ENCODE data around the gene AVEN. TPM values are rescaled to one million over a fixed set of nuclear protein-coding genes. Genes with fewer than 3 reads are reported as not detected.

The AVEN gene
- total and polyA plus RNA-seq, 9 of the 15 experiments (the other 6 are each of a cell fraction or from before 2014, with no cell fraction given) = 1.5 to 6.4 (median 4.7) TPM

DNA sequence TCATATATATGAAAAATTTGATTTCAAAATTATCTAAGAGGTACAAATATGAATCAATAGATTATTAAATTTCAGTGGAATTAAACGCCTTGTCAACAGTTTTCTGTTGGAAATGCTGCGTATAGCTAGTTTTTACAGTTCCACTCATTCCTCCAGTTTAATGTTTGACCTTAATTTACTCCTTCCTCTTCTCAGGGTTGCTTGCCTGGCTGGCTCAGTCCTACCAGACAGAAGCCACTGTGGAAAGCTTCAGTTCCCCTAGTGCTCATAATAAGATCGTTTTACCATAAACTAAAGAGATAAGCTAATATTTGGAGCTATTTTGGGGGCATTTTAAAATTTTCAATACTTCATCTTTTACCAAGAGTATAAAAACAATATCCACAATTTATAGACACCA lies 39.9 kb upstream of the AVEN start:
- intact Hi-C loops (cut with micrococcal nuclease) = no loop called here
- Histone ChIP-seq H3K4me3 (no peak overlapping the region), H2AFZ (ENCODE audit: low read depth, low read length) (no peak overlapping the region), H3K27me3 (ENCODE audit: control insufficient read depth in 2 of 2, insufficient read depth in 2 of 2, low read length in 2 of 2) (no peaks in the 10 kb centered on the region), H3K79me2 (ENCODE audit: control insufficient read depth, insufficient read depth, low read length) (no peaks in the 10 kb centered on the region), H3K9ac (ENCODE audit: insufficient read depth in 1 of 2, low read depth in 2 of 2, low read length in 2 of 2) (no peak overlapping the region), H3K9me3 (replicated peaks; ENCODE audit: control insufficient read depth, insufficient read depth, low read depth, low read length) (no peaks in the 10 kb centered on the region), H3K9me1 (ENCODE audit: control insufficient read depth, insufficient read depth, low read length) (no peaks in the 10 kb centered on the region), H3K27ac (ENCODE audit: extremely low read depth, low read depth, low read length) (no peak overlapping the region), H4K20me1 (replicated peaks; ENCODE audit: control insufficient read depth, insufficient read depth, low read length) (no peaks in the 10 kb centered on the region), H3K4me1 (replicated peaks in 1 of 2; ENCODE audit: control insufficient read depth in 2 of 2, insufficient read depth in 2 of 2, low read length in 2 of 2) (peaks cover 0 to 9% of the 10 kb centered on the region in 2 experiments; a peak in 3 of 5 replicates), H3K4me2 (ENCODE audit: insufficient read depth, low read length) (no peak overlapping the region), H3K36me3 (ENCODE audit: control insufficient read depth, insufficient read depth, low read length) (peaks cover 6% of the 10 kb centered on the region; the same call in 1 of the 3 replicates)
- ATAC-seq (no peak), DNase-seq (ENCODE audit: extremely low read depth in 1 of 4, low spot score in 3 of 4) (no peak), FAIRE-seq (peak; percentile 42)
- CTCF ChIA-PET (ENCODE audit: low intra/inter-chr PET ratio) = no interaction called here
- POLR2A ChIA-PET = interaction anchor here (0.6 to 1.5 kb wide), 3 partner anchors 13 to 131 kb away, joined by 3 to 4 read pairs (median 4); partner anchors contain the start of genes EMC7, KATNBL1 and PGBD4
- BruUV-seq (replicated peaks) = no TSS peak
- in situ Hi-C loops (cut with MboI) = no loop called here
- WGBS (ENCODE audit: insufficient coverage, low coverage, missing lambda C conversion rate) = 70% methylated on average over 3 of the region's 3 CpGs
- TF ChIP-seq ZNF316 (IDR thresholded peaks at IDR 0.05) = peak; percentile 65
- TF ChIP-seq BRF1 (IDR thresholded peaks at IDR 0.05; ENCODE audit: borderline replicate concordance, extremely low read depth, insufficient read length) = no peak

DNA sequence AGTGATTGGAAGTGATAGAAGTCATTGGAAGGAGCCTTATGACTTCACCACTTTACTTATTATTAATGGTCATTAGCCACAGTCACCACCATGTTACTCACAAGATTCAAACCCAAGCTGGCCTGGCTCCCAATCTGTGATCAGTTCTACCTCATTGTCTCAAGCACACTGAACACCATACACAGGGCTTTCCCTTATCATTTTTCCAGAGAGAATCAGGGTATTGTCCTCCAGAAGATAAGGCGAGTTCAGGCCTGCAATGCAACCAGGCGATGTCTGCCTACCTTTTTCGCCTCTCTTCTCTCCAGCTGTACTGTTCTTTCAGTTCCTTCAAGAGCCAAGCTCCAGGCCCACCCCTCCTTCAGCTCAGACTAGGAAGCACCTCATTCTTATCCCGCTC lies 37.8 kb upstream of the AVEN start:
- no peaks in the 10 kb centered on the region for H3K27me3 ChIP-seq (ENCODE audit: control insufficient read depth in 2 of 2, insufficient read depth in 2 of 2, low read length in 2 of 2)
- no peaks in the 10 kb centered on the region for H3K79me2 ChIP-seq (ENCODE audit: control insufficient read depth, insufficient read depth, low read length)
- no peaks in the 10 kb centered on the region for H3K36me3 ChIP-seq (ENCODE audit: control insufficient read depth, insufficient read depth, low read length)
- H2AFZ ChIP-seq (ENCODE audit: low read depth, low read length) = no peak overlapping the region
- H4K20me1 ChIP-seq (replicated peaks; ENCODE audit: control insufficient read depth, insufficient read depth, low read length) = no peaks in the 10 kb centered on the region
- H3K27ac ChIP-seq (ENCODE audit: extremely low read depth, low read depth, low read length) = no peak overlapping the region
- no peak overlapping the region for H3K4me3 ChIP-seq
- 28% methylated on average over 4 of the region's 4 CpGs for WGBS (ENCODE audit: insufficient coverage, low coverage, missing lambda C conversion rate)
- BruUV-seq (replicated peaks) = no TSS peak
- FAIRE-seq (no peak), ATAC-seq (no peak; the same call in 2 of the 3 replicates), DNase-seq (ENCODE audit: extremely low read depth in 1 of 4, low spot score in 3 of 4) (peak in 1 of 4 experiments; percentile 11)
- H3K9ac ChIP-seq (ENCODE audit: insufficient read depth in 1 of 2, low read depth in 2 of 2, low read length in 2 of 2) = no peak overlapping the region
- H3K4me1 ChIP-seq (replicated peaks in 1 of 2; ENCODE audit: control insufficient read depth in 2 of 2, insufficient read depth in 2 of 2, low read length in 2 of 2) = peaks cover 0 to 9% of the 10 kb centered on the region in 2 experiments; a peak in 3 of 5 replicates
- ChIA-PET CTCF (ENCODE audit: low intra/inter-chr PET ratio) (no interaction called here), POLR2A (no interaction called here)
- no peaks in the 10 kb centered on the region for H3K9me3 ChIP-seq (replicated peaks; ENCODE audit: control insufficient read depth, insufficient read depth, low read depth, low read length)
- intact Hi-C loops (cut with micrococcal nuclease) (no loop called here), in situ Hi-C loops (cut with MboI) (no loop called here)
- H3K4me2 ChIP-seq (ENCODE audit: insufficient read depth, low read length) = no peak overlapping the region
- H3K9me1 ChIP-seq (ENCODE audit: control insufficient read depth, insufficient read depth, low read length) = no peaks in the 10 kb centered on the region
- TF ChIP-seq NCOA1 (IDR thresholded peaks at IDR 0.05; ENCODE audit: low read depth) = no peak
- no peak for TF ChIP-seq POLR3A (IDR thresholded peaks at IDR 0.05; ENCODE audit: borderline replicate concordance, extremely low read depth, insufficient read depth, insufficient read length)
- peak; percentile 78 for TF ChIP-seq SOX6 (IDR thresholded peaks at IDR 0.05)
- no peak for TF ChIP-seq TSC22D4 (tag; IDR thresholded peaks at IDR 0.05)
- no peak for TF ChIP-seq ETV1 (tag; conservative IDR thresholded peaks at IDR 0.05; ENCODE audit: low read depth)
- TF ChIP-seq NONO (IDR thresholded peaks at IDR 0.05; ENCODE audit: low read depth in 2 of 2, low read length in 1 of 2) = no peak
- TF ChIP-seq, protein P1, sequence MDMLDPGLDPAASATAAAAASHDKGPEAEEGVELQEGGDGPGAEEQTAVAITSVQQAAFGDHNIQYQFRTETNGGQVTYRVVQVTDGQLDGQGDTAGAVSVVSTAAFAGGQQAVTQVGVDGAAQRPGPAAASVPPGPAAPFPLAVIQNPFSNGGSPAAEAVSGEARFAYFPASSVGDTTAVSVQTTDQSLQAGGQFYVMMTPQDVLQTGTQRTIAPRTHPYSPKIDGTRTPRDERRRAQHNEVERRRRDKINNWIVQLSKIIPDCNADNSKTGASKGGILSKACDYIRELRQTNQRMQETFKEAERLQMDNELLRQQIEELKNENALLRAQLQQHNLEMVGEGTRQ (CRISPR knock-in tag; IDR thresholded peaks at IDR 0.05) = no peak
- TF ChIP-seq ZNF511 (CRISPR knock-in tag; IDR thresholded peaks at IDR 0.05) = no peak
- TF ChIP-seq ARID1B (IDR thresholded peaks at IDR 0.05) = 0 out of 2 replicates have a peak, but pooled peaks have one; percentile 12
- no peak for TF ChIP-seq MCM2 (IDR thresholded peaks at IDR 0.05; ENCODE audit: low read depth)
- TF ChIP-seq ZNF146 (CRISPR knock-in tag; IDR thresholded peaks at IDR 0.05; ENCODE audit: unreplicated experiment) = no peak
- TF ChIP-seq KLF6 (CRISPR knock-in tag; IDR thresholded peaks at IDR 0.05; ENCODE audit: borderline replicate concordance) = no peak
